Right atrium auricular region (tissue), 2 donors: ENCODE data around the gene ZBTB20. TPM values are rescaled to one million over a fixed set of nuclear protein-coding genes. Genes with fewer than 3 reads are reported as not detected.

Experiments
- DNase-seq: peaks from one replicate; pipeline ENCODE4 v3.0.0-alpha.2; 2019; ENCODE audit warnings: low spot score
- H3K27ac ChIP-seq, 2 donors: fragments of 200-600 bp; sonication (generic); 1 replicate in 1 of 2; 2 replicates in 1 of 2; pipeline ENCODE4 v1.5.1; 2016 to 2019
- H3K27me3 ChIP-seq, 2 donors: fragments of 200-600 bp; sonication (generic); one replicate each; pipeline versions ENCODE4 v1.5.1 to v1.6.0; 2017 to 2019
- H3K36me3 ChIP-seq: fragments of 200-600 bp; sonication (generic); one replicate; pipeline ENCODE4 v1.5.1; 2016
- H3K4me1 ChIP-seq, 2 donors: fragments of 200-600 bp; sonication (generic); one replicate each; pipeline versions ENCODE4 v1.5.1 to v1.6.0; 2017 to 2019
- H3K4me3 ChIP-seq, 2 donors: fragments of 200-600 bp; sonication (generic); 1 replicate in 1 of 2; 2 replicates in 1 of 2; pipeline ENCODE4 v1.5.1; 2017 to 2019; ENCODE audit warnings: mild to moderate bottlenecking in 1 of 2, moderate library complexity in 1 of 2
- H3K9me3 ChIP-seq, 2 donors: fragments of 200-600 bp; sonication (generic); one replicate each; pipeline ENCODE4 v1.5.1; 2019
- total RNA-seq, 2 donors: library from RNA; depleted of rRNA; stranded (reverse); fragments of >200 nt; gene quantifications; one replicate each; pipeline ENCODE4 v1.1.0, GENCODE V29; 2016
- TF ChIP-seq, protein P1 (sequence below), 2 donors: fragments of 200-600 bp; sonication (generic); IDR thresholded peaks; one replicate each; pipeline ENCODE4 v1.5.1; 2019; ENCODE audit warnings: antibody characterized with exemption in 2 of 2

ZBTB20 gene
- total RNA-seq, 2 donors from 2014 or later: 84.6 to 90.8 TPM

DNA sequence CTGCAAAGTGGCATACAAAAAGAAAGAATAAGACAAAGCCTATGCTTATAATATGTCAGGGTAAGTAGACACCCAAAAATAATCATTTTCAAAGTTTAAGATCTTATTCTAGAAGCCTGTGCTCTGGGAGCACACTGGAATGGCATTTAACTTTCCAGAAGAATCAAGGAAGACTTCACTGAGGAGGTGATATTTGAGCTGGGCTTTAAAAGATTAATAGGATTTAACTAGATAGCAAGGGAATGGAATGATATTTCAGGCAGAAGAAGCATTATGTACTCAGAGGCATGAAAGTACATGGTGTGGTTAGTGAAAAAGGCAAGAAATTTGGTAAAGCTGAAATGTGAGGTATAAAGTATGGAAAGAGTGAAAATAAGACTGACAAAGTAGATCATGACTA lies 106.8 kb downstream of the ZBTB20 start:
- no peak for DNase-seq
- Histone ChIP-seq H3K27me3 (no peaks in the 10 kb centered on the region), H3K27ac (no peak overlapping the region), H3K36me3 (no peaks in the 10 kb centered on the region), H3K4me1 (no peaks in the 10 kb centered on the region), H3K9me3 (no peaks in the 10 kb centered on the region), H3K4me3 (no peak overlapping the region)
- TF ChIP-seq, protein P1, sequence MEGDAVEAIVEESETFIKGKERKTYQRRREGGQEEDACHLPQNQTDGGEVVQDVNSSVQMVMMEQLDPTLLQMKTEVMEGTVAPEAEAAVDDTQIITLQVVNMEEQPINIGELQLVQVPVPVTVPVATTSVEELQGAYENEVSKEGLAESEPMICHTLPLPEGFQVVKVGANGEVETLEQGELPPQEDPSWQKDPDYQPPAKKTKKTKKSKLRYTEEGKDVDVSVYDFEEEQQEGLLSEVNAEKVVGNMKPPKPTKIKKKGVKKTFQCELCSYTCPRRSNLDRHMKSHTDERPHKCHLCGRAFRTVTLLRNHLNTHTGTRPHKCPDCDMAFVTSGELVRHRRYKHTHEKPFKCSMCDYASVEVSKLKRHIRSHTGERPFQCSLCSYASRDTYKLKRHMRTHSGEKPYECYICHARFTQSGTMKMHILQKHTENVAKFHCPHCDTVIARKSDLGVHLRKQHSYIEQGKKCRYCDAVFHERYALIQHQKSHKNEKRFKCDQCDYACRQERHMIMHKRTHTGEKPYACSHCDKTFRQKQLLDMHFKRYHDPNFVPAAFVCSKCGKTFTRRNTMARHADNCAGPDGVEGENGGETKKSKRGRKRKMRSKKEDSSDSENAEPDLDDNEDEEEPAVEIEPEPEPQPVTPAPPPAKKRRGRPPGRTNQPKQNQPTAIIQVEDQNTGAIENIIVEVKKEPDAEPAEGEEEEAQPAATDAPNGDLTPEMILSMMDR (IDR thresholded peaks at IDR 0.05): no peak

DNA sequence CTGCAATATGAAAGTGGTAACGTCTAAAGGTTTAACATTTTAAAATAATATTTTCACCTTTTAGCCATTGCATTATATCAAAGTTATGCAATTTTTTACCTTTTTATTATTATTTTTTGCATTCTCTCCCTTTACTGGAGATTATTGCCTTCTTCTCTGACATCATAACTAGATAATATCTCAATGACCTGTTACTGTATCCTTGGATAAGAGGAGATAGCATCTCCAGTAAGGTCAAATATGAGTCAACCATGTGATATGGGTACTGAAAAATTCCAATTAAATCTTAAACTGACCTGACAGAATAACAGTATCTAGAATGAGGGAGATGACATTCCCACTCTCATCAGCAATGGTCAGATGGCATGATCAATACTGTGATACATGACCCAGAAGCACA lies 108.3 kb downstream of the ZBTB20 start:
- no peak overlapping the region for H3K27ac ChIP-seq
- no peaks in the 10 kb centered on the region for H3K4me1 ChIP-seq
- DNase-seq: no peak
- no peaks in the 10 kb centered on the region for H3K36me3 ChIP-seq
- peaks cover 0 to 9% of the 10 kb centered on the region in 2 donors for H3K9me3 ChIP-seq
- no peak overlapping the region for H3K4me3 ChIP-seq
- no peaks in the 10 kb centered on the region for H3K27me3 ChIP-seq
- TF ChIP-seq, protein P1 (IDR thresholded peaks at IDR 0.05): no peak

DNA sequence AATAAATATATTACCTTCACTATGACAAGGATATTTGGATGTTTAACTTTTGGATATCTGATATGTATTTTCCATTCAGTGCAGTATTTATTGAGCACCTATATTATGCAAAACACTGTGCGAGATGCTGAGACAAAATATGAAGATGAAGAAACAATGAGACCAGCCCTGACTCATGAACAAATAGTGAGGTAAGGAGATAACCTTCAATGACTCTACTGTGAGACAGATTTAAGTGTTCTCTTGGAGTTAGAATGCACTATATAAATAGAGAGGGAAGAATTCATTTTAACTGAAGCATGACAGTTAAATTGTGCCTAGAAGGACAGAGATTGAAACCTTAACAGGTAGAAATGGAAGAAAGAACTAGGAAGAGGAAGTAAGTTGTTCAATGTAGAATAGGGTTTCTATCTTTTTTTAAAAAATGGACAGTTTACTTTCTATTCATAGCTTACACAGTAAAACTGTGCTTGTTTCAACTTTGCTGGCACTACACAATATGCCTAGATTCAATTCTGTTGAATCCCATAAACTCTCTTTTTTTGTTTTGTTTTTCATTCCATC lies 124.2 kb downstream of the ZBTB20 start:
- Histone ChIP-seq H3K27ac (no peak overlapping the region), H3K27me3 (no peaks in the 10 kb centered on the region), H3K4me1 (no peaks in the 10 kb centered on the region), H3K9me3 (no peaks in the 10 kb centered on the region), H3K4me3 (no peak overlapping the region), H3K36me3 (no peaks in the 10 kb centered on the region)
- TF ChIP-seq, protein P1 (IDR thresholded peaks at IDR 0.05): no peak
- no peak for DNase-seq

DNA sequence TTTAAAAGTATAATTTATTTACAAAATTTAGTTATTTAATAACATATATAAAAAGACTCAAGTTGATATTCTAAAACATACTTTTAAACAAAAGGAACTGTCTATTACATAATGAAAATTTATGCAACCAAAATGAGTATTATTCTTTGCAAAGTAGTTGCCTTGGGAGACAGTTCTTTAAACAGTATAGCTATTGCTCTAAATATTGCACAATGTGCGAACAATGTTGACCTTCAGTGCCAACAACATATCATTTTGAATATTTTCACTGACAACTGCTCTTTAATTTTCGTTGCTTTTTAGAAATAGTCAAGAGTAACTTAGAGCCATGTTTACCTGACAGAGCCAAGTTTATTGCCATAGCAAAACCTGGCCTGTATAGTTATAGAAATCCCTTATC lies 124.9 kb downstream of the ZBTB20 start:
- Histone ChIP-seq H3K36me3 (no peaks in the 10 kb centered on the region), H3K4me3 (no peak overlapping the region), H3K27ac (no peak overlapping the region), H3K27me3 (no peaks in the 10 kb centered on the region), H3K4me1 (no peaks in the 10 kb centered on the region), H3K9me3 (peaks cover 0 to under 1% of the 10 kb centered on the region in 2 donors)
- TF ChIP-seq, protein P1 (IDR thresholded peaks at IDR 0.05): no peak
- no peak for DNase-seq

DNA sequence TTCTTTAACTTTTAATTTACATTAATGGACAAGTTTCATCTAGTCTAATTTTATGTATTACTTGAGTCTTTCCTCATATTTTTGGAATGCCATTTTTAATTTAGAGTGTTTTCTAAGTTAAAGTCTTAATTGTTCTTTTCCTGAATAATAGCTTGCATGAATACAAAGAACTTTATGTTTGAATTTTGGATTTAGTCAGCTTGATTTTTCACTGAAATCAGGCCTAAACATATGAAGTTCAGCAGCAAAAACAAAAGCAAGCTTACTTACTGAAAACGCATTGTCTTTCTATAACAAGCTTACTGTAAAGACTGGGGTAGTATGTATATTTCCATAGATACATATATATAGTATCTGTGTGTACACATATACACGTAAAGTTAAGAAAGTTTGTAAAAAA lies 126.0 kb downstream of the ZBTB20 start:
- DNase-seq: no peak
- no peak overlapping the region for H3K27ac ChIP-seq
- TF ChIP-seq, protein P1 (IDR thresholded peaks at IDR 0.05): no peak
- H3K27me3 ChIP-seq: no peaks in the 10 kb centered on the region
- H3K4me3 ChIP-seq: no peak overlapping the region
- H3K9me3 ChIP-seq: peaks cover 0 to 12% of the 10 kb centered on the region in 2 donors
- H3K36me3 ChIP-seq: no peaks in the 10 kb centered on the region
- no peaks in the 10 kb centered on the region for H3K4me1 ChIP-seq

DNA sequence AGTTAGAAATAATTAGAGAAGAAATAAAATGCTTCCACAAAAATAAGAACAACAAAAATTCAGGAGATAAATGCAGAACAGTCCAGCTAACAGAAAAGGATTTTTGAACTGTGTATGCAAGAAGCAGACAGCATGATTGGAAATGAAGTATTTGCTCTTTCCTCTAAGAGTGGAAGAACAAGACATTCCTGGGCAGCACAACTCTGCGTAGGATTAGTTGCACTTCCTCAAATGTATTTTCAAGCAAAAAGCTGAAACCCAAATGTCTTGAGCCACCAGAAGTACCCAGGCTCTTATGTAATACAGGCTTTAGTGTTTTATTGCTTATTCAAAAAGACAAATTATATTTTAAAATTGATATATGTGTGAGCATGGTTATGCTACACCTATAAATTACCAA lies 127.2 kb downstream of the ZBTB20 start:
- Histone ChIP-seq H3K9me3 (peaks cover 0 to 12% of the 10 kb centered on the region in 2 donors), H3K4me3 (no peak overlapping the region), H3K36me3 (no peaks in the 10 kb centered on the region), H3K27ac (no peak overlapping the region), H3K4me1 (no peaks in the 10 kb centered on the region), H3K27me3 (no peaks in the 10 kb centered on the region)
- no peak for DNase-seq
- TF ChIP-seq, protein P1 (IDR thresholded peaks at IDR 0.05): no peak
